ENCODE results near the gene CASQ2.

CASQ2 gene

DNA sequence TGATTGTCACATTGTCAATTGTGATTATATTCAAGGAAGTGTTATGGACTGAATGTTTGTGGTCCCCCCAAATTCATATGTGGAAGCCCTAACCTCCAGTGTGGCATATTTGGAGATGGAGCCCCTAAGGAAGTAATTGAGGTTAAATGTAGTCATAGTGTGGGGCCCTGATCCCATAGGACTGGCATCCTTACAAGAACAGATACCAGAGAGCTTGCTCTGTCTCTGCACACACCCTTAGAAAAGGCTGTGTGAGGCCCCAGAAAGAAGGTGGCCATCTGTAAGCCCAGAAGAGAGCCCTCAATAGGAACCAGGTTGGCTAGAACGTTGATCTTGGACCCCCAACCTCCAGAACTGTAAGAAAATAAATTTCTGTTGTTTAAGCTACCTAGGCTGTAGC, 98.6 kb downstream of the CASQ2 start:
- DNase-seq (ENCODE audit: extremely low spot score, insufficient read length, low read depth) (no peak), FAIRE-seq (no peak)

DNA sequence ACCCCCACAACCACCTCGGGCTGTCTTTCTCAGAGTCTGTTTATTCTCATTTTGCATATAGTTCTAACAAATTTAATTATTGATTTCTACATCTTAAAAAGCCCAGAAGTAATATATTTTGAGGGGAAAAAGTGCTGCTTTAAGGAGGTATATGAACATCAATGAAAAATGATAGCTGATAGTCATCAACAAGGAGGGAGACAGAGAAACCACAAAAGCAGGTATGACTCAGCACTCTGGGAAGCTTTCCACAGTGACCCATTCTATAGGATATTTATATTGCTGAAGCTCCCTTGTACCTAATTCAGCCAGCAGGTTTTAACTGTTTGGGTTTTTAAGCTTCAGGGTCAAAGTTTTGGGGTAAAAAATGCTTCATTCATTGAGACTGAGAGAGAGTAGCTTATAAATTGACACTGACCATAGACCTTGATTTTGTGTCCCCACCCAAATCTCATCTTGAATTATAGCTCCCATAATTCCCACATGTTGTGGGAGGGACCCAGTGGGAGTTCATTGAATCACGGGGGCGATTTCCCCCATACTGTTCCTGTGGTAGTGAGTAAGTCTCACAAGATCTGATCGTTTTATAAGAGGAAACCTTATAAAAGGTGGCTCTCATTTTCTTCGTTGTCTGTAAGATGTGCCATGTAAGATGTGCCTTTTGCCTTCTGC, 99.4 kb downstream of the CASQ2 start:
- DNase-seq (ENCODE audit: extremely low spot score, insufficient read length, low read depth) (no peak), FAIRE-seq (no peak)

DNA sequence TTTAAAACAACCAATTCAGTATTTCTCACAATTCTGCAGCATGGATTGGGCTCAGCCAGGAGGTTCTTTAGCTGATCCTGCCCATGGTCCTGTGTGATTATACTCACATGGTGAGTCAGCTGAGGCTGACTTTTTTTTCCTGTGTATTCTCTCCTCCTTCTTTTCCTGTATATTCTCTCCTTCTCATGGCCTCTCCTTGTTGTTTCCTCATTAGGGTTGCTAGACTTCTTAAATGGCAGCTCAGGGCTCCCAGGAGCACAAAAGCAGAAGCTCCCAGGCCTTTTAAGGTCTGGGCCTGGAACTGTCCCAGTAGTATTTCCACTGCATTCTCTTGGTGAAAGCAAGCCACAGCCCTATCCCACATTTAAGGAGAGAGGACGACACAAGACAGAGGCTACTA, 99.9 kb downstream of the CASQ2 start:
- no peak for FAIRE-seq
- no peak for DNase-seq (ENCODE audit: extremely low spot score, insufficient read length, low read depth)

DNA sequence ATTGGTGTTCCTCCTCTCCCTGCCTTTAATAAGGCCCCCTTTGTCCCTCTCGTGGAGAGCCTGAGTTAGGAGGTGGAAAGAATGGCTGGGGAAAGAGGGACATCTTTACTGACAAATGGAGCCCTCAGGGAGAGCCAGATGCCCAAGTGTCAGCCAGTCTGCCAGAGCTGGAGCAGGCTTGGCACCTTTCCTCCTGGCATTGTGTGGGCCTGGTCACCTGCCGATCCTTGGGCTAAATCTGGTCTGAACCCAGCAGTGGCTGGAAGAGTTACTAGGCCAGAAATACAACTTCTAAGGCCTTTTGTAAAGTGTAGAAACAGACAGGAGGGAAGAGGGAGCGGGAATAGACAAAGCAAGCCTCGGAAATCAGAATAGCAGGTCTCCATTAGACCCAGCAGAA, 101.8 kb downstream of the CASQ2 start:
- FAIRE-seq (no peak), DNase-seq (ENCODE audit: extremely low spot score, insufficient read length, low read depth) (no peak)

DNA sequence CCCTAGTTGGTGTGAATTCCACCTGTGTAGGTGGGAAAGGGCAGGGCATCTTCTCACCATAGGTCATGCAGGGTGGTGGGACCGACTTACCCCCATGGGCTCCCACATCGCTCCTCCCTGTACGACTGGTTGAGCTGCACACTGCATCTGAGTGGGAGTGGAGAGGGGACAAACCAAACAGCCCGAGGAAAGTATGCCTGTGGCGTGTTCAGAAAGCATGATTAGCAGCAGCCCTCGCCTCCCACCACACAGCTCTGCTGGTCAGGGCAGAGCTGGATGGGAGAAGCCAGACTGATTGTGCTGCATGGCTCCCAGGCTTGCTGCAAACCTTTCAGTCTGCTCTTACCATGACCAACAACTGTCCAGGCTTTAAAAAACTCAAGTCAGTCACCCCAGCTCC, 102.3 kb downstream of the CASQ2 start:
- no peak for FAIRE-seq
- no peak for DNase-seq (ENCODE audit: extremely low spot score, insufficient read length, low read depth)

DNA sequence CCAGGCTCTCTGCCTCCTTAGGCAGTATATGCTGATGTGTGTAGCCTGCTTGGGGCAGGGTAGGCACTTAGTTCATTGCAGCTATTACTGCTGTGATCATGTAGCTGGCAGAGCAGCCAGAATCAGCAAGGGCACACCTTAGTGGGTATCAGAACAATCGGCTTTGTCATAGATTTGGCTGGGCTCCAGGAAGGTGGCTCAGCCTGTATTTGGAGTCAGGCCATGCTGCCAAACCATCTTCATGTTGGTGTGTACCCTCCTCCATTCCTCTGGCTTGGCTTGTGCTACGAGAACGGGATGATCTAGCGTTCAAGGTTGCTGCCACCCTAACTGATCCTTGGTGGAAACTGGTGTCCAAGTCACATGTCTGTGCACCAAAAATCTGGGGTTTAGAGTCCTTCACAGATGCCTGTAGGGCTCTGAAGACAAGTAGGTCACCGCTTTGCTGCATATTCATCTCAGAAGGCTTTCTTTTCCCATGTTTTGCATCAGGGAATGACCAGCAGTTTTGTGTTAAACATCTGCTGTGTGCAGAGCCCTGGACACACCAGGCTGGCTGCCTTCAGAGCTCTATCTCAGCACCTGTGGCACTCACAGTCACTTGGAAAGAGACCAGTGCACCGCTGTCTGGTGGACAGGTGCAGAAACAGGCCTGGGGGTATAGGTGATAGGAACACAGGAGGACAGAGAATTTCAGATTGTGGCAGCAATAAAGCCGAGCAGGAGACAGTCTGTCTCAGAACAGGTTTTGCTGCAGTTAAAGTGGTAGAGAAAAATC, 103.0 kb downstream of the CASQ2 start:
- DNase-seq (ENCODE audit: extremely low spot score, insufficient read length, low read depth): no peak
- no peak for FAIRE-seq

DNA sequence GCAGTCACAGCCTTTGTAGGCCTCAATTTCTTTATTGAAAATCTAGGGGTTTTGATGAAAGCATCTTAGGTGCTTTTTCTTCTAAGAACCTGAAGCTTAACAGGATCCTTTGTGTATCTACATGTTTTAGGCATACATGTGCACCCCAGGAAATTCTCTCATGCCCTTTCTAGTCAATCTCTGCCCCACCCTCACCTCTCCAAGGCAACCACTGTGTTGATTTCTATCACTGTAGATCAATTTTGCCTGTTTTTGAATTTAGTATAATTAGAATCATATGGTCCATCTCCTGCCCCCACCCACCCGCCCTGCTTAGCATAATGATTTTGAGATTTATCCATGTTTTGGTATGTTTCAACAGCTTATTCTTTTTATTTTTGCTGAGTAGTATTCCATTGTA, 107.4 kb downstream of the CASQ2 start:
- FAIRE-seq (no peak), DNase-seq (ENCODE audit: extremely low spot score, insufficient read length, low read depth) (no peak)

DNA sequence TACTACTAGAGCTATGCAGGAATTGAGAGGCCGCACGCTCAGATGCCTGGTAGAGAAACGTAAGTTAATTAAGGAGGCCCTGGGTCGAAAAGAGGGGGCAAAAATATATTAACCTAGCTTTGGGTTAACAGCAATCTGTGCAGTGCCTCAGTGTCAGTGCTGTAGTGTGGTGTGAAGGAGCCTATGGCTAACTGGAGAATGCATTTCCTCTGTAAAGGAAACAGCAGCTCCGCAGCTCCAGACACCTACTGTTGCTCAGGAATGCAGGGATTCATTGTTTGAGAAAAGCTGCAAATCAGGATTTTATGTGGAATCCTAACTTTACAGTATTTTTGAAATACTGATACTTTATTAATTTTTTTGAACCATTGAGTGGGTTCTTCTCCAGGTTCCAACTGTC, 108.4 kb downstream of the CASQ2 start:
- FAIRE-seq: no peak
- no peak for DNase-seq (ENCODE audit: extremely low spot score, insufficient read length, low read depth)

DNA sequence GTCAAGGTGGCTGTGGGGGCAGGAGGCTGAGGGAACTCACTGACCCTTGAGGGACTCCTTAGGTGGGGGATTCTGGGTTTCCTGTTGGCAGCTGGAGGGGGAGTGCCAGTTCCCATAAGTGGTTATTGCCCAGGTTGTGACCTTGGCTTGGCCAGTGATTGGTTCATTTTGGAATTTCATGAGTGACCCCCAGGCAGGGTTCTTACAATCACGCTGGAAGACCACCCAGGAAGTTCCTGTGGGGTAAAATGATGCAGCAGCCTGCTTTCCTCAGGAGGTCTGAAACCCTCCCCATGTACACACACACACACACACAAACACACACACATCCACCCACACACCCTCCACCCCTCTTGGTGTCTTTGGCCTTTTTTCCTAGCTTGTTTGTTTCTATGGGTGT, 109.9 kb downstream of the CASQ2 start:
- no peak for DNase-seq (ENCODE audit: extremely low spot score, insufficient read length, low read depth)
- FAIRE-seq: no peak

DNA sequence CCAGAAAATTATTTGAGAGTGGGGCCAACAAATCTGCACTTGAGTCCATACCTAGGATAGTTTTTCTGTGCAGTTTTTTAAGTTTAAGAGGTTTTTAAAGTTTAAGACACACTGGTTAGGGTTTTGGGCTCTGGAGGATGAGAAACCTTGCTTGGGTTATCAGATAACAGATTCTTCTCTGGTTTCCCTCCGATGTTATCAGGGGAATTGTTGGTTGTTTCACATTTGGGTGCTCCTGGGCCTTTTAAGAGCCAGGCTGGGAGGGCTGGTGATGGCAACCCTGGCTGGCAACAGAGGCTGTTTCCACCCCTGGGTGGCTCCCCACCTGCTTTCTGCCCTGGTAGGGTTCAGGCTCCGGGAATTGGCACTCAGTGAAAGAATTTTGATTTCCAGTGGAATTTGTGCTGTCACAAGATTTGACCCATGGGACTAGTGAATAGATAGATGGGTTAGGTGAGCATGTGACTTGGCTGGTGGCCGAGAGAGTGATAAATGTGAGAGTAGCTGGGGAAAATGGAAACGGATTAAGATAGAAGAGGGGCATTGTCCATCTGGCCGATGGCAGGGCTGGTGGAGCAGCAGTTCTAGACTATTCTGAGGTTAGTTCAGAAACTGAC, 111.9 kb downstream of the CASQ2 start:
- FAIRE-seq (no peak), DNase-seq (ENCODE audit: extremely low spot score, insufficient read length, low read depth) (no peak)

DNA sequence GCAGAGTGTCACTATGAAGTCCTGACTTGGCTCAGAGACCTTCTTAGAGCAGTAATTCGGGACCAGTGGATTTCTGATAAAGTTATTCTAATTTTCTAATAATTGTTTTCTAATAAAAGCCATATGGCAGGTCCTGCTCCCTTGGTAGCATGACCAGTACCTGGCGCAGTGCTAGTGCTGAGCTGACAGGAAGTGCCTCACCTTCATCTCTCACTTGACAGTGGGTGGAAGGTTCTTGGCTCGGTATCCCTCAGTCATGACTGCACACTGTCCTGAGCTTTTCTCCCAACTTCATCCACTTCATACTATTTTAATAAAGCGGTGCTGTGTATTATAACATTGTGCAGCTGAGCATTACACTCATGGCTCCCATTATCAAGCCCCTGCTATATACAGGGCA, 112.6 kb downstream of the CASQ2 start:
- no peak for FAIRE-seq

DNA sequence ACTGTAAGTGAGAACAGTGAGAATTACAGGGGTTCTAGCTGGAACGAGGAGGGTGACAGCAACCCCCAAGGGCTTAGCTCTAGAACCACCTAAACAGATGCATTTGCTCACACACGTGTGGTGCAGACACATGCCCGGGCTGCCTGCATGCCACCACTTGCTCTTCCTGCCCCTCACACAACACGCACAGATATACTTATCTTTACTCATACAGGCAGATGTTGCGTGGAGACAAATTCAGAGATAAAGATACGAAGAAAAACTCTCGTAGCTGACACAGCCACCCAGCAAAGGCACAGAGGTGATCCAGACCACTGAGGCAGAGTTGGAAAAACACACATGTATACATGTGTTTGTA, 113.2 kb downstream of the CASQ2 start:
- DNase-seq (ENCODE audit: extremely low spot score, insufficient read length, low read depth) (no peak), FAIRE-seq (no peak)

More for the DNA sequence above, 112.6 kb downstream of the CASQ2 start:
- no peak for DNase-seq (ENCODE audit: extremely low spot score, insufficient read length, low read depth)

DNA sequence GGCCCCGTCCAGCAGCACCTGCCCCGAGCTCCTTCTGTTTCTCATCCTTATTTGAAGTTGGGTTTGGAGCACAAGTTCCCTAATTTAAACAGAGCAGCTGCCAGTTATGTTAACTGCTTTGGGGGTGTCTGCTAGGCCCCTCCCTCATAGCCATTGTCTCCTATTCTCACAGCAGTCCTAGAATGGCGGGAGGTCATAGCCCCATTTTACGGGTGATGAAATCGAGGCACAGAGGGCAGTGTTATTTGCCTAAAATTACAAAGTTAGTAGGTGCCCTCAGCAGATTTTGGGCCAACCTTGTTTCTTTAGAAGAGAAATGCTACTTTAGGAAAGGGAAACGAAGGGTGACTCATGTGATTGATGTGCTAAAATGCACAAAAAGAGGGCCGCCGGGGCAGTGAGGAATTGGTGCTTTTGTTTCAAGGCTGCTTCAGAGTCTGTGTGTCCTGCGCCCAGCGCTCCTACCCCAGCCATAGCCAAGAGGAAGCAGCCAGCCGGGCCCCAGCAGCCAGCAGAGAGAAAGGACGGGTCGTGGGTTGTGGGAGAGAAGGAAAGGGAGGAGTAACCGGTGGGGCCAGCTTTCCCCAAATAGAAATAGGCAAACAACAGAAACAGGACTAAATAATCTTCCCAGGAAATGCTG, 113.7 kb downstream of the CASQ2 start:
- DNase-seq (ENCODE audit: extremely low spot score, insufficient read length, low read depth) (no peak), FAIRE-seq (no peak)

DNA sequence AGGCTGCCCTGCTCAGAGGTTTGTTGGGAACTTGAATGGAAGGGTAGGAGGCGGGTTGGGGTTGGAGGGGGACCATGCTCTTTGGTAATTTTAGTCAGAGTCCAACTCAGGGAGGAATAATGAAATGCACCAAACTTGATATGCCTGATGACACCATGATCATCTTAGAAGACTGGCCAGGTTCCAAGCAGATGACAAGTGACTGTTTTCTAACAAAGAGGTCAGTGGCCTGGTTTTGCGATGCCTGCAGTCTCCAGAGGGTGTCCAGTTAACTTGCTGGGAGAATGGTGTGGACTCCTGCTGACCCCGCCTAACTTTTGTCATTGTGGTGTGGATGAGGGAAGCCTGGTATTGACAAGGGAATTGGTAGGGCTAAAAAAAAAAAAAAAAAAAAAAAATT, 114.4 kb downstream of the CASQ2 start:
- FAIRE-seq (no peak), DNase-seq (ENCODE audit: extremely low spot score, insufficient read length, low read depth) (no peak)

DNA sequence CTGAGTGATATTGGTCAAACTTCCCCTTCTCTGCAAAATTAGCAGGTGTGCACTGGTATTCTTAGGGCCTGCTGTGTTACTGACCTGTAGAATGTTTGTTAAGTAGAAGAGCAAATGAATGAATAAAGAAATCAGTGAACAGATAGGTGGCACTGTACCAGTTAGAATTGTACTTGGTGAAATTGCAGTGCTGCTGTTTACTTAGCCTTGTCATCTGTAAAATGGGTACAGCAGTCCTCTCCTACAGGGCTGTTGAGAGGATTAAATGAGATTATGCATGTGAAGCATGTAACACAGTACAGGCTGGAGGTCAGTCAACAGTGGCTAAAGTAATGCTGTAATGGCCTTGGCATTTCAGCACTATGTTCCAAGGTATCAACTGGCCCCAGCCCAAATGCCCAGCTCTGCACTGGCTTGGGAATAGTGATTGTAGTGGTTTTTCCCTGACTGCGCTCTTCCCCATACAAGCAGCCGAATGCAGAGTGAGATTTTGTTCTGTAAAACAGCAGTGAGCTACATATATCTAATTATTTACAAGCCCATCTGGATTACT, 116.2 kb downstream of the CASQ2 start:
- FAIRE-seq (no peak), DNase-seq (ENCODE audit: extremely low spot score, insufficient read length, low read depth) (no peak)

DNA sequence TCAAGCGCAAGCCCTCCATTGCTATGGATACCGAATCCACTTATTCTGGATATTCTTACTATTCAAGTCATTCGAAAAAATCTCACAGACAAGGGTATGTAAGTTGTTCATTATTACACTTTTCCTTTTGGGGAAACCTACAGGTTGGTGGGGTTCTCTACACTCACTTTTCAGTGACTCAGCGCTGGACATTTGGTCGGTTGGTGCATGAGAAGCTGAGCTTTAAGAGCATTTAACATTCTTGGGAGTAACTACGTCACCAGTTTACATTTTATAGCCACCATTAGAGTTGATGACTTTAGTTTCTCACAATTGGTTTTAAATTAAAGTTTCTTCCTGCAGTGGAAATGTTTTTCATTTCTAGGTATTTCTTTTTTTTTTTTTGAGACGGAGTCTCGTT, 117.1 kb downstream of the CASQ2 start:
- no peak for FAIRE-seq
- no peak for DNase-seq (ENCODE audit: extremely low spot score, insufficient read length, low read depth)

DNA sequence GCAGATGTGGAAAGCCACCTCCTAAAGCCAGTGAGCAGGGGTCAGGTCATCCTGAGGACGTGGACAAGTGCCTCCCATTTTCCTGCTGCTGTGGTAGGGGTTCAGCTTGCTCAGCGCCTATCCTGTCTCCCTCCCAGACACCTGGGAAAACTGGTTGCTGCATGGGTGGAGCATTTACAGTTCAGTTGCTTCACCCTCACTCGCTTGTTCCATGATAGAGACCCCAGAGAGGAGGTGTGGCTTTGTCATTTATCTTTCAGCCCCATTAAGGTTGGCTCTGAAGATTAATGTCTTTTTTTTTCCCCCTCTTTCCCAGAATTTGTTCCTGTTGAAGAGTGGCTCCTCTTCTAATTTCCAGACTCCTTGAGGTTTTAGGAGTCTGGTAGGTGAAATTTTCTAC, 117.6 kb downstream of the CASQ2 start:
- DNase-seq (ENCODE audit: extremely low spot score, insufficient read length, low read depth) (no peak), FAIRE-seq (no peak)

All from GM18507 (cell line).